Endometrial microvascular endothelial cells (primary cell): ENCODE data around the gene ATAD2B. TPM values are rescaled to one million over a fixed set of nuclear protein-coding genes. Genes with fewer than 3 reads are reported as not detected.
"Not testable (repeated sequence)": the region's sequence is repeated elsewhere in the genome, so short reads cannot be mapped to it uniquely, and the experiment has no call there.

Experiments used
- in situ Hi-C: cut with HindIII; loops from 2 replicates; pipeline ENCODE4 v1.10.0; 2017; ENCODE audit warnings: low sequenced_read_pairs, low pct_unique_long_range_greater_than_20kb; ENCODE audit errors: inconsistent ontology term
- total RNA-seq: library from RNA; depleted of rRNA; stranded (reverse); fragments of >200 nt; gene quantifications from one replicate; pipeline ENCODE4 v1.2.3, GENCODE V29; 2015; ENCODE audit errors: inconsistent ontology term

The ATAD2B gene
- total RNA-seq, 1 donor from 2014 or later: 5.0 TPM

DNA sequence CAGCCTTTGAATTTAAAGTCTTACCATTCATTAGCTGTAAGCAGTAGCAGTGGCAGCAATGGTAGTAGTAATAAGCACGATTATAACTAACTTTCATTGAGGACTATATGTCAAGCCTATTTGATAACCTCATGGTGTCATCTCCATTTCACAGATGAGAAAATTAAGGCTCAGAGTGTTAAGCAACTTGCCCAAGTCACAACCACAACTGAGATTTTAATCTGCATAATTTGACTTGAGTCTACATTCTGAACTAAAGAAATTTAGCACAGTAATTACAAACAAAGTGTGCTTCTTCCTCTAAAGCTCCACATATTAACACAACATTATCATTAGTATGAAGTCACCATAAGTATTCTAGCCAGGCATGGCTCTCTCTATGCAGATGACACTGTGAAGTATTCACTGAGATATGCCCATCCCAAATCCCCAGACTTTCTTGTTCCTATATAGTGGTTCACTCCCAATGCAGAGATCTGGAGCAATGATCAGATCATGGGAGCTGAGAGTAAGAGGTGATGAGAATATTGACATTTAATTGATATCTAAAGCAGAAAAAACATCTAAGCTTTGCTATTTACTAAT lies 120.2 kb downstream of the ATAD2B start:
- in situ Hi-C loops: no loop called here

DNA sequence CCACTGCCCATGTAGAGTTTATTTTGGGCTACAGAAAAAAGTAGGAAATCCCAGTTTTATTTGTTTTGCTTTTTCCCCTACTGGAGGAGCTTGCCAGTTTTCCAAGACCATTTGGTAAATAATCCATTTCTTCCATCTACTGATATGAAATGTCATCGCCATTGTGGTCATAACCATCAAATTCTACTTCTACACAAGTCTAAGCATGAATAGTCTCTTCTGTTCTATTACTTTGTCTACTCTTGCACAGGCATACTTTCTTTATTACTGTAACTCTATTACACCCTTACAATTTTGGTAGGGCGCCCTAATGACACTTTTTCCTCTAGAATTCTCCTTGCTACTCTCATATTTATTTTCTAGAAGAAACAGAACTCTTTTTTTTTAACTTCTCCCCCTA lies 120.7 kb downstream of the ATAD2B start:
- in situ Hi-C loops: no loop called here

DNA sequence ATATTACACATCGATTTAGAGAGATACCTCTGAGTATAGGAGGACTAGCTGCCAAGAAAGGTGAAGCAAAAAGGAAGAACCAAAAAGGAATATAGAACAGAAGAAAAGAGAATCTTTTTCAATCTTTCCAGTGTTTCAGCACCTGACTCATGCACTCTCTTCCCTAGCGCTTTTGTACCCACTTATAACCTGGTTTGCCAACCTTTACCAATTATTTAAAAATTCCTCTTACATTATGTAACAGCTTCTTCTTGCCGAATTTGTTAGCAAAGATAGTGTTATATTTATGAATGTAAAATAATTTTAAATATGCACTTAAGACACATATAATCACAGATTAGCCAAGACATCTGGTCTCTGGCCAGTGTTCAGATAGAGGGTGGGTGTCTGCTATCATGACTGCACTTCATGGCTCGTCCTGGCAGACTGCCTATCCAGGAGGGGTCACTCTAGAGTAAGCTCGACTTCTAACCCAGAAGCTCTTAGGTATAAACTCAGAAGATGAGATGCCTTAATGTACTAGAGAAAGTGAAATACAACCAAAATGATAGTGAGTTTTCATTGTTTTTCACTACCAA lies 122.9 kb downstream of the ATAD2B start:
- in situ Hi-C loops: no loop called here

GRCh38 chr2:23803264-23803964 lies 123.5 kb downstream of the ATAD2B start:
- in situ Hi-C loops: no loop called here

DNA sequence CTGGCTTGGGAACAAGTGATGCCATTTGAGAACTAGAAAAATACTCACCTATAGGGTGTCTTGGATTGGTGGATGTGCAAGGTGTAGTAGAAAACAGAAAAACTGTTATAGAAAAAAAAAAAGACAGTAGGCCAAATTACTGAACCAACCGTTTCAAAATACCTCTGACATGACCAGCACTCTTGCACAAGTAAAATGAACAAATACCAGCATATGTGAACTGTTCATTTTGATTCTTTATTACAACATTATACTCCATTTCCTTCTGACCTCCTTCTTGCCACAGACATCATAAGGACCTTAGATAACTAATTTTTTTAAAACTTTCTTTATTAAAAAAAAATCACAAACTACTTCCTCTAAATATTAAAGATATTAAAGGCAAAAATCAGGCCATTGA lies 125.5 kb downstream of the ATAD2B start:
- in situ Hi-C loops: no loop called here

- in situ Hi-C loops: no loop called here
Measured at GRCh38 chr2:23794234-23794633, 132.7 kb downstream of the ATAD2B start.

- in situ Hi-C loops: no loop called here
Measured at GRCh38 chr2:23793476-23793875, 133.4 kb downstream of the ATAD2B start.

GRCh38 chr2:23791030-23791429 lies 135.9 kb downstream of the ATAD2B start:
- in situ Hi-C loops: no loop called here

DNA sequence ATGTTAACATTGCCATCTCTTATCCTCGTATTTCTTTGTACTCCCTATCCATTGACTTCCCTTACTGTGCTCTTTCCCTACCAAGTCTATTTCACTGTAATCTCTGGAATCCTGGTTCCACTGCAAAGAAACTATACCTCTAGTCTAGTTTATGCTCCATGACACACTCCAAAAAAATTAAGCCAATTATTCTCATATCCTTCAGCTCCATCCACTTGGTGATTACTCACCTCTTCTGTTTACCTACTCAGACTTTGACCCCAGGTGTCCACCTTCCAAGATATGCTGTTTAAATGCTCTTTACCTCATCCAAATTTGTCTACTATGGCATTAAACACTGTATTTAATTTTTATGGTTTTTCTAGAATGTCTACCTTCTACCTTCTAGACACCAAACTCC lies 137.9 kb downstream of the ATAD2B start:
- in situ Hi-C loops: no loop called here

DNA sequence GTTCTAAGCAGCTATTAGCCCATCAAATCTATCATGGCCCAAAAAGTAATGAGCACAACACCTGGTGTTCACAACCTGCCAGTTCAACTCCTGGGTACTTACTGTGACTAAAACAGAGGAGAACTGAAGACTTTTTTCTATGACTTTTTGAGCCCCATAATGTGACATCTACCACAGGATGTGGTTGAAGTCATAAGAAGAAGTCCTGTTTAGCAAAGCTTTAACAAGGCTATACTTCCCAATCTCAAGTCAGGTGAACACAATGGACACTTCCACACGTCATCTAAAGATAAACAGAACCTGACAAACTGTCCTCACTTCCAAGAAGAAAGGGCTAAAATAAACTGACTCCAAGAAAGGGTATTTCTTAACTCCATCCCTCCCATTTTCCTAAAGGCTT lies 138.8 kb downstream of the ATAD2B start:
- in situ Hi-C loops: no loop called here

- in situ Hi-C loops: no loop called here
Measured at GRCh38 chr2:23784971-23785370, 142.0 kb downstream of the ATAD2B start.

DNA sequence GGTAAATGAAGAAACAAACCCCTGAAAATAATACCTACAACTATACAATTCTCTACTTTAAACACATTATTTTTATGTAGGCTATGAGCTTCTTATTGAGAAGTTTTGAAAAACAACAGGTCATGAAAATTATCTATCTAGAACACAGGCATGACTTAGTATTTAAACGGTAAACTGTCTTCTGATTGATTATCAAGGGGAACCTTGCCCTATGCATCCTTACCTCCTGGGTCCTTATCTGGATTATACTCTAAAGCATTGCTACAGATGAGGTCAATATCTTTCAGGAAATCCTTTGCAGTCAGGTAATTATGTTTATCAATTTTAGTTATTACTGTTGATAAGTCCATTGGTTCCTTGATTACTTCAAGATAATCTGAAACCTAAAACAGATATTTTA lies 144.3 kb downstream of the ATAD2B start:
- in situ Hi-C loops: no loop called here

DNA sequence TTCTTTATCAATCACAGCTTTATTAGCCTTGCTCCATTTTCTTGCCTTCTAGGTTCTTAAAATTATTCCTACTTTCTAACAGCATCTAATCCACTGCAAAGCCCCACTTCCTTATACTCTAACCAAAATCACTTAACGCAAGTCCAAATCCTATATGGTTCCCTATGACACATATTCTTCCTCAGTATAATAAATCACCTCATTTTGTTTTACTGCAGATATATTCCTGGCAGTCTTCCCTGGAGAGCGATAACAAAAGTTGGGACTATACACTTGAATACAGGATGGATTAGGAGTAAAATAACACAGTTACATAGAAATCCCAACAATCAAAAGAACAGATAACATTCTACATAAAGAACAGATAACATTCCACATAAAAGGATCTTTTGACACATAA lies 144.8 kb downstream of the ATAD2B start:
- in situ Hi-C loops: no loop called here

DNA sequence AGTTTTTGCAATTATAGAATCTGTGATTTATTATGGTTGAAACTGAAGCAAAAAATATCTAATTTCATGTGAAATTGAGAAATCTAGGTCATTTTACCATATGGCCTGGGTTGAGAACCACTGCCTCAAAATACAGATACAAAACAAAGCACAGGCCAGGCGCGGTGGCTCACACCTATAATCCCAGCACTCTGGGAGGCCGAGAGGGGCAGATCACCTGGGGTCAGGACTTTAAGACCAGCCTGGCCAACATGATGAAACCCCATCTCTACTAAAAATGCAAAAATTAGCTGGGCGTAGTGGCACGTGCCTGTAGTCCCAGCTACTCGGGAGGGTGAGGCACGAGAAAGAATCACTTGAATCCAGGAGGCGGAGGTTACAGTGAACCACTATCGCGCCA lies 146.5 kb downstream of the ATAD2B start:
- in situ Hi-C loops: not testable (repeated sequence)

- in situ Hi-C loops: no loop called here
Measured at GRCh38 chr2:23777826-23778225, 149.1 kb downstream of the ATAD2B start.

- in situ Hi-C loops: no loop called here
Measured at GRCh38 chr2:23776021-23776420, 150.9 kb downstream of the ATAD2B start.

DNA sequence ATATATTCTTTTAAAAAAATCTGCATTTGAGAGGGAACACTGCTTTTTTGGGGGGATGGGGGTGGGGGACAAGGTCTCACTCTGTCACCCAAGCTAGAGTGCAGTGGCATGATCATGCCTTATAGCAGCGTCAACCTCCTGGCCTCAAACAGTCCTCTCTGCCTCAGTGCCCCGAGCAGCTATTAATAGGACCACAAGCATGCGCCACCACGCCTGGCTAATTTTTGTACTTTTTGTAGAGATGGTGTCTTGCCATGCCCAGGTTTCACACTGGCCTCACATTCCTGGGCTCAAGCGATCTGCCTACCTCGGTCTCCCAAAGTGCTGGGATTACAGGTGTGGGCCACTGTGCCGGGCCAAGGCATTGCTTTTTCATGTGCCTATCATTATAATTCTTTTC lies 154.2 kb downstream of the ATAD2B start:
- in situ Hi-C loops: no loop called here

DNA sequence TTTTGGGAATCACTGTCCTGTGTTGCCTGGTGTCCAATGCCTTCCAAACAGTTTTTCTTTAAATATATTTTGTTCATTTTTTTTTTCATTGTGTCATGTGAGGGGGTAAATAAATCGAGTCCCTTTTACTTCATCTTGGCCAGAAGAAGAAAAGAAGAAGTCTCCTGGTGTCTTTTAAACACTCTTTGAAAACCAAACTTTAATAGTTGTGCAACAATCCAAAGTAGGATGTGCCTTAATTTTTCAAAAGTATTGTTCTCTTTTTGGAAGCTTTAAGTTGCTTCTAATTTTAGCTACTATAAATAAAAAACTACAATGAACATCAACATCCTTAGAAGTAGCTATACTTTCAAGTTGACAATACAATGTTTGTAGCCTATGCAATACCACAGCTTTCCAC lies 154.9 kb downstream of the ATAD2B start:
- in situ Hi-C loops: no loop called here

- in situ Hi-C loops: no loop called here
Measured at GRCh38 chr2:23769364-23769763, 157.6 kb downstream of the ATAD2B start.

DNA sequence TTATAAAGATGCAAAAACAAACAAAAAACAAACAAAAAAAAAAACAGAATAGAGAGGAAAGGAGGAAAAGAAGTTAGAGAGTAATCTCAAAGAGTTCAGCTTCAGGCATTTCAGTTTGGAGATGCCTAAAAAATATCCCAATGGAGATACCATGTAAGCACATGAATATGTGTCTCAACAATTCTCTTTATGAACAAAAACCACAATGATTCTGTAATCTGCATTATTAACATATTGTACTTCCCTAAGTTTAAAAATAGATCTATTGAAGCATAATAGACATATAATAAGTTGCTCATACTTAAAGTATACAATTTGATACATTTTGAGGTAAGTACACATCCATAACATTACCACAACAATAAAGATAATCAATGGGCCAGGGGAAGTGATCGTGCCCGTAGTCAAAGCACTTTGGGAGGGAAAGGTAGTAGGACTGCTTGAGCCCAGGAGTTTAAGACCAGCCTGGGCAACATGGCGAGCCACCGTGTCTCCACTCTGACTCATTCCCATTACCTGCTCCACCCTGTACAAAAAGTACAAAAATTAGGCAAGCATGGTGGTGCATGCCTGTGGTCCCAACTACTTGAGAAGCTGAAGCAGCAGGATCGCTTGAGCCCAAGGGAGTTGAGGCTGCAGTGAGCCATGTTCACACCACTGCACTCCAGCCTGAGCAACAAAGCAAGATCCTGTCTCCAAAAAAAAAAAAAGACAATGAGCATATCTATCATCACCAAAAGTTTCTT lies 158.9 kb downstream of the ATAD2B start:
- in situ Hi-C loops: no loop called here
